WTC11 (cell line): Measurements from ENCODE around the gene CREBBP. TPM values are rescaled to one million over a fixed set of nuclear protein-coding genes. Genes with fewer than 3 reads are reported as not detected.

Experiments
- ATAC-seq: fragments of 200-7000 bp; cut with Tn5 transposase; 2 replicates; pipeline ENCODE4 v1.10.0; 2021; ENCODE audit warnings: mild to moderate bottlenecking, moderate library complexity
- CTCF ChIA-PET: fragments of 300-600 bp; sonication (Branson Sonifier 250); formaldehyde crosslinking; loops from one replicate; lab custom pipeline; 2021; ENCODE audit warnings: antibody characterized with exemption; lab: Charles Lee
- POLR2A ChIA-PET: fragments of 350-600 bp; sonication (Branson Sonifier 250); formaldehyde crosslinking; loops from one replicate; lab custom pipeline; 2021; ENCODE audit warnings: antibody characterized with exemption; lab: Charles Lee
- DNase-seq: peaks from one replicate; pipeline ENCODE4 v3.0.0; 2021; ENCODE audit warnings: low spot score
- H3K27ac Mint-ChIP-seq: 2 replicates; pipeline ENCODE4 v1.8.0; 2021; ENCODE audit warnings: mixed read lengths
- H3K27me3 Mint-ChIP-seq: 2 replicates; pipeline ENCODE4 v1.8.0; 2021; ENCODE audit warnings: low read depth, mild to moderate bottlenecking, moderate library complexity, mixed read lengths
- H3K36me3 Mint-ChIP-seq: 2 replicates; pipeline ENCODE4 v1.8.0; 2021; ENCODE audit warnings: mixed read lengths
- H3K4me1 Mint-ChIP-seq: 2 replicates; pipeline ENCODE4 v1.8.0; 2022; ENCODE audit warnings: mixed read lengths
- H3K4me3 Mint-ChIP-seq: 2 replicates; pipeline ENCODE4 v1.8.0; 2021; ENCODE audit warnings: mild to moderate bottlenecking, moderate library complexity, mixed read lengths
- H3K9me3 Mint-ChIP-seq: 2 replicates; pipeline ENCODE4 v1.8.0; 2021; ENCODE audit warnings: mixed read lengths
- CREM ChIP-seq: sonication (generic); formaldehyde crosslinking; IDR thresholded peaks from 2 replicates; pipeline ENCODE4 v1.8.1; 2022; ENCODE audit warnings: mild to moderate bottlenecking, missing genetic modification reagents, moderate library complexity
- CTCF ChIP-seq: fragments of 200-600 bp; IDR thresholded peaks from 2 replicates; pipeline ENCODE4 v1.8.0; 2022; ENCODE audit warnings: antibody characterized with exemption
- MLX ChIP-seq: sonication (generic); formaldehyde crosslinking; IDR thresholded peaks from 2 replicates; pipeline ENCODE4 v1.8.1; 2023; ENCODE audit warnings: mild to moderate bottlenecking, missing genetic modification reagents, moderate library complexity
- PRDM15 ChIP-seq: sonication (generic); formaldehyde crosslinking; IDR thresholded peaks from 2 replicates; pipeline ENCODE4 v1.8.0; 2022; ENCODE audit warnings: missing genetic modification reagents
- RELA ChIP-seq: sonication (generic); formaldehyde crosslinking; IDR thresholded peaks from 2 replicates; pipeline ENCODE4 v1.8.1; 2022; ENCODE audit warnings: missing genetic modification reagents, mild to moderate bottlenecking, borderline replicate concordance
- SMAD3 ChIP-seq: sonication (generic); formaldehyde crosslinking; IDR thresholded peaks from 2 replicates; pipeline ENCODE4 v1.8.0; 2022; ENCODE audit warnings: missing genetic modification reagents, mild to moderate bottlenecking, borderline replicate concordance
- SOX15 ChIP-seq: fragments of 250-450 bp; sonication (Bioruptor Pico); IDR thresholded peaks from 2 replicates; pipeline ENCODE4 v1.9.0; 2021; ENCODE audit warnings: mild to moderate bottlenecking
- SP1 ChIP-seq: sonication (generic); formaldehyde crosslinking; conservative IDR thresholded peaks from 2 replicates; pipeline ENCODE4 v1.8.1; 2022; ENCODE audit warnings: missing genetic modification reagents
- TCF7 ChIP-seq: sonication (generic); formaldehyde crosslinking; IDR thresholded peaks from 2 replicates; pipeline ENCODE4 v1.8.0; 2022; ENCODE audit warnings: mild to moderate bottlenecking, low read depth, missing genetic modification reagents, moderate library complexity
- TEAD1 ChIP-seq: sonication (generic); formaldehyde crosslinking; IDR thresholded peaks from 2 replicates; pipeline ENCODE4 v1.8.0; 2022; ENCODE audit warnings: mild to moderate bottlenecking, missing genetic modification reagents
- TEAD4 ChIP-seq: sonication (generic); formaldehyde crosslinking; IDR thresholded peaks from 2 replicates; pipeline ENCODE4 v1.8.0; 2022; ENCODE audit warnings: mild to moderate bottlenecking, missing genetic modification reagents
- USF2 ChIP-seq: sonication (generic); formaldehyde crosslinking; IDR thresholded peaks from 2 replicates; pipeline ENCODE4 v1.8.1; 2023; ENCODE audit warnings: mild to moderate bottlenecking, missing genetic modification reagents, moderate library complexity
- ZBTB21 ChIP-seq: sonication (generic); formaldehyde crosslinking; IDR thresholded peaks from 2 replicates; pipeline ENCODE4 v1.8.1; 2023; ENCODE audit warnings: mild to moderate bottlenecking, missing genetic modification reagents, borderline replicate concordance
- ZBTB43 ChIP-seq: sonication (generic); formaldehyde crosslinking; IDR thresholded peaks from 2 replicates; pipeline ENCODE4 v1.8.1; 2023; ENCODE audit warnings: mild to moderate bottlenecking, missing genetic modification reagents
- ZNF232 ChIP-seq: sonication (generic); formaldehyde crosslinking; IDR thresholded peaks from 2 replicates; pipeline ENCODE4 v1.8.0; 2022; ENCODE audit warnings: mild to moderate bottlenecking, missing genetic modification reagents
- ZNF416 ChIP-seq: fragments of 250-450 bp; sonication (Bioruptor Pico); IDR thresholded peaks from 2 replicates; pipeline ENCODE4 v1.9.0; 2021; ENCODE audit warnings: mild to moderate bottlenecking, inconsistent platforms
- ZNF423 ChIP-seq: fragments of 250-450 bp; sonication (Bioruptor Pico); IDR thresholded peaks from 2 replicates; pipeline ENCODE4 v2.1.2; 2022; ENCODE audit warnings: mild to moderate bottlenecking, moderate library complexity
- ZNF425 ChIP-seq: fragments of 250-450 bp; sonication (Bioruptor Pico); conservative IDR thresholded peaks from 2 replicates; pipeline ENCODE4 v1.9.0; 2021; ENCODE audit warnings: mild to moderate bottlenecking
- total RNA-seq: library from RNA; stranded (reverse); gene quantifications from 3 replicates; pipeline ENCODE4 v1.2.3, GENCODE V29; 2021

Gene CREBBP
- total RNA-seq, 1 experiment from 2014 or later: 49.6 TPM

- Mint-ChIP-seq H3K36me3 (peaks cover 64% of the 10 kb centered on the region), H3K4me3 (no peak overlapping the region), H3K27ac (peak overlapping the region; percentile 68), H3K9me3 (no peaks in the 10 kb centered on the region), H3K27me3 (no peaks in the 10 kb centered on the region), H3K4me1 (no peaks in the 10 kb centered on the region)
- ATAC-seq (no peak), DNase-seq (no peak)
- CTCF ChIA-PET: no interaction called here
- POLR2A ChIA-PET: no interaction called here
- TF ChIP-seq SOX15 (CRISPR knock-in tag): no peak
- no peak for TF ChIP-seq ZNF425 (CRISPR knock-in tag)
- no peak for TF ChIP-seq ZNF232 (CRISPR knock-in tag)
- no peak for TF ChIP-seq TCF7
- TF ChIP-seq TEAD4 (CRISPR knock-in tag): no peak
- no peak for TF ChIP-seq MLX
- TF ChIP-seq ZNF416 (CRISPR knock-in tag): no peak
- no peak for TF ChIP-seq SP1 (CRISPR knock-in tag)
- TF ChIP-seq PRDM15 (CRISPR knock-in tag): no peak
- TF ChIP-seq ZBTB43: no peak
- TF ChIP-seq RELA (CRISPR knock-in tag): no peak
- TF ChIP-seq ZNF423 (CRISPR knock-in tag): no peak
- no peak for TF ChIP-seq ZBTB21
- no peak for TF ChIP-seq CREM (CRISPR knock-in tag)
- TF ChIP-seq SMAD3 (CRISPR knock-in tag): no peak
- TF ChIP-seq CTCF: no peak
- no peak for TF ChIP-seq USF2 (CRISPR knock-in tag)
- TF ChIP-seq TEAD1 (CRISPR knock-in tag): no peak
Measured at GRCh38 chr16:3744018-3744417, 136.5 kb downstream of the CREBBP start.
